ENCODE measurements around the gene SHISA7.

Gene SHISA7

GRCh38 chr19:55441319-55441691 lies 1.8 kb downstream of the SHISA7 start:
- TF ChIP-seq, protein P1, sequence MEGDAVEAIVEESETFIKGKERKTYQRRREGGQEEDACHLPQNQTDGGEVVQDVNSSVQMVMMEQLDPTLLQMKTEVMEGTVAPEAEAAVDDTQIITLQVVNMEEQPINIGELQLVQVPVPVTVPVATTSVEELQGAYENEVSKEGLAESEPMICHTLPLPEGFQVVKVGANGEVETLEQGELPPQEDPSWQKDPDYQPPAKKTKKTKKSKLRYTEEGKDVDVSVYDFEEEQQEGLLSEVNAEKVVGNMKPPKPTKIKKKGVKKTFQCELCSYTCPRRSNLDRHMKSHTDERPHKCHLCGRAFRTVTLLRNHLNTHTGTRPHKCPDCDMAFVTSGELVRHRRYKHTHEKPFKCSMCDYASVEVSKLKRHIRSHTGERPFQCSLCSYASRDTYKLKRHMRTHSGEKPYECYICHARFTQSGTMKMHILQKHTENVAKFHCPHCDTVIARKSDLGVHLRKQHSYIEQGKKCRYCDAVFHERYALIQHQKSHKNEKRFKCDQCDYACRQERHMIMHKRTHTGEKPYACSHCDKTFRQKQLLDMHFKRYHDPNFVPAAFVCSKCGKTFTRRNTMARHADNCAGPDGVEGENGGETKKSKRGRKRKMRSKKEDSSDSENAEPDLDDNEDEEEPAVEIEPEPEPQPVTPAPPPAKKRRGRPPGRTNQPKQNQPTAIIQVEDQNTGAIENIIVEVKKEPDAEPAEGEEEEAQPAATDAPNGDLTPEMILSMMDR (conservative IDR thresholded peaks at IDR 0.05; ENCODE audit: low read depth, low read length): no peak
- H3K27ac ChIP-seq: no peak overlapping the region
- no peaks in the 10 kb centered on the region for H3K36me3 ChIP-seq (ENCODE audit: insufficient read depth)
- H3K9ac ChIP-seq: no peak overlapping the region
- no peaks in the 10 kb centered on the region for H3K79me2 ChIP-seq (ENCODE audit: insufficient read depth, low read depth)
- no peak overlapping the region for H3K4me2 ChIP-seq
- H3K4me1 ChIP-seq (ENCODE audit: low read depth, poor library complexity, severe bottlenecking): peaks cover 2% of the 10 kb centered on the region
- H3K4me3 ChIP-seq (IDR thresholded peaks at IDR 0.05; ENCODE audit: insufficient read depth, low read depth, low read length): no peak overlapping the region
- peaks cover 80% of the 10 kb centered on the region for H3K27me3 ChIP-seq (ENCODE audit: insufficient read depth, low read depth)
- H2AFZ ChIP-seq (ENCODE audit: low read depth): no peak overlapping the region
- no peaks in the 10 kb centered on the region for H4K20me1 ChIP-seq (ENCODE audit: insufficient read depth)

GRCh38 chr19:55440411-55441105 lies 2.5 kb downstream of the SHISA7 start:
- no peaks in the 10 kb centered on the region for H3K79me2 ChIP-seq (ENCODE audit: insufficient read depth, low read depth)
- no peaks in the 10 kb centered on the region for H4K20me1 ChIP-seq (ENCODE audit: insufficient read depth)
- H2AFZ ChIP-seq (ENCODE audit: low read depth): no peak overlapping the region
- H3K36me3 ChIP-seq (ENCODE audit: insufficient read depth): no peaks in the 10 kb centered on the region
- peaks cover 78% of the 10 kb centered on the region for H3K27me3 ChIP-seq (ENCODE audit: insufficient read depth, low read depth)
- no peak overlapping the region for H3K27ac ChIP-seq
- H3K4me1 ChIP-seq (ENCODE audit: low read depth, poor library complexity, severe bottlenecking): peaks cover 2% of the 10 kb centered on the region
- TF ChIP-seq, protein P1 (conservative IDR thresholded peaks at IDR 0.05; ENCODE audit: low read depth, low read length): no peak
- no peak overlapping the region for H3K4me3 ChIP-seq (IDR thresholded peaks at IDR 0.05; ENCODE audit: insufficient read depth, low read depth, low read length)
- H3K9ac ChIP-seq: no peak overlapping the region
- no peak overlapping the region for H3K4me2 ChIP-seq

DNA sequence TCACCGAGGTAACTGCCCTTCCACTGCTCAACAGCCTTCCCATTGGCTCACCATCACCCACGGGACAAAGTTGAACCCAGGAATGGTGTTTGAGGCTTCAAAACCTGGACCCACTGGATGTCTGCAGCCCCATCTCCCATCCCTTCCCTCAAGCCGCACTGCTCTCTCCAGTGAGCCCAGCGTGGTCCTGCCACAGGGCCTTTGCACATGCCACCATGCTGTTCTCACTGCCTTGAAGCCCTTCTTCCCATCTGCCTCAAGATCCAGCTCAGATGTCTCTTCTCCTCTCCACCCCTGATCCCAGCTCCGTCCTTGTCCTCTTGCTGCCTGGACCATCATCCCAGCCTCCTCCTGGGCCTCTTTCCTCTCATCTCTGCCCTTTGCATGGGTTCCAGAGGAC lies 4.0 kb downstream of the SHISA7 start:
- Histone ChIP-seq H3K27me3 (ENCODE audit: insufficient read depth, low read depth) (peaks cover 63% of the 10 kb centered on the region), H3K27ac (no peak overlapping the region), H3K79me2 (ENCODE audit: insufficient read depth, low read depth) (no peaks in the 10 kb centered on the region), H2AFZ (ENCODE audit: low read depth) (no peak overlapping the region), H4K20me1 (ENCODE audit: insufficient read depth) (no peaks in the 10 kb centered on the region), H3K4me1 (ENCODE audit: low read depth, poor library complexity, severe bottlenecking) (peaks cover 2% of the 10 kb centered on the region), H3K36me3 (ENCODE audit: insufficient read depth) (no peaks in the 10 kb centered on the region), H3K4me2 (no peak overlapping the region), H3K9ac (no peak overlapping the region), H3K4me3 (IDR thresholded peaks at IDR 0.05; ENCODE audit: insufficient read depth, low read depth, low read length) (no peak overlapping the region)
- TF ChIP-seq, protein P1 (conservative IDR thresholded peaks at IDR 0.05; ENCODE audit: low read depth, low read length): no peak

DNA sequence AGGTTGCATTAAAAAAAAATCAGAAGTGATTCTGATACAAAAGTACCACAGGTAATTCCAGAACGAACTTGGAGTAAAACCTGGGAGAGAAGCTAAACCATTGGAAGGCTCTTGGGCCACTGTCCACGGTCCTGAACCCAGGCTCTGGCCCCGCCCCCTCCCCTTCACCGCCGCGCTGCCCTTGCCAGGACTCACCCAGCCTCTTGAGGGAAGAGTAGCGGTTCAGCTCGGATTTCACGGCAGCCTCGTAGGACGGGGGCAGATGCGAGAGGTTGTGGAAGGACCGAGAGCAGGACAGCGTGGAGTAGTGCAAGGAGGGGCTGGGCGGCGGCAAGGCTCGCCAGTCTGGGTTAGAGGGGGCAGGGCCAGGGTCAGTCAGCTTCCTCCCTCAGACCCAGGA lies 5.7 kb downstream of the SHISA7 start:
- Histone ChIP-seq H3K4me3 (IDR thresholded peaks at IDR 0.05; ENCODE audit: insufficient read depth, low read depth, low read length) (no peak overlapping the region), H3K4me2 (no peak overlapping the region), H3K36me3 (ENCODE audit: insufficient read depth) (no peaks in the 10 kb centered on the region), H3K79me2 (ENCODE audit: insufficient read depth, low read depth) (no peaks in the 10 kb centered on the region), H3K9ac (no peak overlapping the region), H2AFZ (ENCODE audit: low read depth) (no peak overlapping the region), H4K20me1 (ENCODE audit: insufficient read depth) (no peaks in the 10 kb centered on the region), H3K27me3 (ENCODE audit: insufficient read depth, low read depth) (peaks cover 58% of the 10 kb centered on the region), H3K4me1 (ENCODE audit: low read depth, poor library complexity, severe bottlenecking) (peaks cover 2% of the 10 kb centered on the region), H3K27ac (no peak overlapping the region)
- TF ChIP-seq, protein P1 (conservative IDR thresholded peaks at IDR 0.05; ENCODE audit: low read depth, low read length): no peak
